LNCaP clone FGC (cell line): ENCODE data around the gene PARVG.

ENCODE experiments used
- DNase-seq: peaks from one replicate; pipeline ENCODE4 v3.0.0-alpha.2; 2011; ENCODE audit warnings: low read depth
- H3K4me3 ChIP-seq: 2 replicates; pipeline ENCODE4 v1.5.1; 2011; ENCODE audit warnings: mild to moderate bottlenecking, low read depth, low read length, control low read depth
- CTCF ChIP-seq: IDR thresholded peaks from 2 replicates; pipeline ENCODE4 v1.5.1; 2012; ENCODE audit warnings: mild to moderate bottlenecking; ENCODE audit not compliant: control insufficient read depth, insufficient read depth; ENCODE audit errors: extremely low read depth

The PARVG gene

GRCh38 chr22:44205516-44206329 lies 25.0 kb downstream of the PARVG start:
- DNase-seq, result no peak
- no peak for TF ChIP-seq CTCF
- H3K4me3 ChIP-seq, result no peak overlapping the region

- H3K4me3 ChIP-seq, result no peak overlapping the region
- TF ChIP-seq CTCF, result no peak
- no peak for DNase-seq
Observed at GRCh38 chr22:44206330-44206645, 25.6 kb downstream of the PARVG start.

- no peak overlapping the region for H3K4me3 ChIP-seq
- TF ChIP-seq CTCF, result no peak
- DNase-seq, result no peak
Observed at GRCh38 chr22:44206696-44207095, 26.0 kb downstream of the PARVG start.

GRCh38 chr22:44207173-44207980 lies 26.7 kb downstream of the PARVG start:
- TF ChIP-seq CTCF, result no peak
- no peak for DNase-seq
- H3K4me3 ChIP-seq, result no peak overlapping the region

- TF ChIP-seq CTCF, result no peak
- DNase-seq, result no peak
Observed at GRCh38 chr22:44207981-44208317, 27.2 kb downstream of the PARVG start.

GRCh38 chr22:44209343-44209742 lies 28.6 kb downstream of the PARVG start:
- no peak for TF ChIP-seq CTCF
- no peak overlapping the region for H3K4me3 ChIP-seq
- DNase-seq, result no peak

More at GRCh38 chr22:44207981-44208317, 27.2 kb downstream of the PARVG start:
- H3K4me3 ChIP-seq, result no peak overlapping the region
